ENCODE measurements around the gene AARS2.
A peak's percentile ranks its signal among the peaks of the same experiment; 100 is the strongest.

The AARS2 gene

DNA sequence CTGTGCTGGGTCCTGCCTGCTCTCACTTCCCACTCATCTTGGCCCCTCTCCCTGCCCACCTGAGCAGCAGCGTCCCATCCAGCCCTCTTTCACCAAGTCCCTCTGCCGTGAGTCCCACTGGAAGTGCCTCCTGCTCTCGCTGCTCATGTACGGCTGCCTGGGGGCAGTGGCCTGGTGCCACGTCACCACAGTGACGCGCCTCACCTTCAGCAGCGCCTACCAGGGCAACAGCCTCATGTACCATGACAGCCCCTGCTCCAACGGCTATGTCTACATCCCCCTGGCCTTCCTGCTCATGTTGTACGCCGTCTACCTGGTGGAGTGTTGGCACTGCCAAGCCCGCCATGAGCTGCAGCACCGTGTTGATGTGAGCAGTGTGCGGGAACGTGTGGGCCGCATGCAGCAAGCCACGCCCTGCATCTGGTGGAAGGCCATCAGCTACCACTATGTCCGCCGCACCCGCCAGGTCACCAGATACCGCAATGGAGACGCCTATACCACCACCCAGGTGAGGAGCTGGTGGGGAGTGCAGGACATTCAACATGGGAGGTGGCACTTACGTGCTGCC, 40.1 kb downstream of the AARS2 start:
- DNase-seq = no peak

GRCh38 chr6:44272529-44272928, 40.6 kb downstream of the AARS2 start:
- no peak for DNase-seq

GRCh38 chr6:44271914-44272313, 41.2 kb downstream of the AARS2 start:
- DNase-seq = no peak

DNA sequence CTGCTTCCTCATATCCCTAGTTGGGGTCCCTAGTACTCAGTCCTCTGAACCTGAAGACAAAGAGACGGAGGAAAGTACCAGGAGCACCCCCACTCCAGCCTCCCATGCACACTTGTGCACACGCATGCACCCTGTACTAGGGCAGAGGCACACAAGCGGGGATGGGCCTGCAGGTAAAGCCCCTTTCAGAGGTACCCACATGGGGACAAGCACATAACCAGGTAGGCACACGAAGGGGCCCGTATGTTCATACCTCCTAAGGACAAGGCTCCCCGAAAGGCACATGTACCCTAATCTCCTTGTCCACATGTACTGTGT, 41.8 kb downstream of the AARS2 start:
- DNase-seq = no peak

DNA sequence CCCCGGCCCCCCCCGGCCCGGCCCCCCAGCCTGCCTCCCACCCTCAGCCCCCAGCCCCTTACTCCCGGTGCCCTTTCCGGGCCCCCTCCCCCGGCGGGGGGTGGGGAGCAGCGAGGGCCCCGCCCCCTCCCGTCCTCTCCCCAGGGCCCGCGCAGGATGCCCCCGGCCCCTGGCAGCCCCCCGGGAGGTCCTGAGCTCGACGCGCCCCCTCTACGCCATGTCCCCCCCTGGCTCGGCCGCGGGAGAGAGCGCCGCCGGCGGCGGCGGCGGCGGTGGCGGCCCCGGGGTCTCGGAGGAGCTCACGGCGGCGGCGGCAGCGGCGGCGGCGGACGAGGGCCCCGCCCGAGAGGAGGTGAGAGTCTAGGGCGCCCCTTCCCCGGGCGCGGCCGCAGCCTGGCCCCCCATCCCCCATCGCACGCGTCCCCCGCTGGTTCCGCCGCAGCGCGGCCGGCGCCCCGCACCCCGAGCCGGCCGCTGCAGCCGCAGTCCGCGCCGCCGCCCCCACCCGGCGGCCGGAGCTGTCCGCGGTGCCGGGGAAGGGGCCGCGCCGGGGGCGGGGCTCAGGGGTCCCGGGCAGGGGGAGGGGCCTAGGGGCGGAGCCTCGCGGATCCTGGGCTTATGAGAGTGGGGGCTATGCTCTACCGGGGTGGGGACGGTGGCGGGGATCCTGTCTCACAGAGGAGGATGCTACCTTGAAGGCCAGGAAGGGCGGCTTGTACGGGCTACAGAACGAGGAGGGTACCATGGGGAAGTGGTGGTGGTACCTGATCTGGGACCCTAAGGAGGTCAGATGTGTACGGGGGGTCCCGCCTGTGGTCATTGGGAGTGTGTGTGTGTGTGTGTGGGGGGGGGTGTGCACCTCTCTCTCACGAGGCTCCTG, 42.4 kb downstream of the AARS2 start:
- peak; percentile 73 for DNase-seq

- peak; percentile 65 for DNase-seq
Measured at GRCh38 chr6:44269921-44270525, 43.1 kb downstream of the AARS2 start, which contains the start of gene TMEM151B. Gene TMEM151B (plus strand): TSS chr6:44270450. CDS start chr6:44270743, 293 bp downstream.

- no peak for DNase-seq
Measured at GRCh38 chr6:44269178-44269920, 43.8 kb downstream of the AARS2 start.

DNA sequence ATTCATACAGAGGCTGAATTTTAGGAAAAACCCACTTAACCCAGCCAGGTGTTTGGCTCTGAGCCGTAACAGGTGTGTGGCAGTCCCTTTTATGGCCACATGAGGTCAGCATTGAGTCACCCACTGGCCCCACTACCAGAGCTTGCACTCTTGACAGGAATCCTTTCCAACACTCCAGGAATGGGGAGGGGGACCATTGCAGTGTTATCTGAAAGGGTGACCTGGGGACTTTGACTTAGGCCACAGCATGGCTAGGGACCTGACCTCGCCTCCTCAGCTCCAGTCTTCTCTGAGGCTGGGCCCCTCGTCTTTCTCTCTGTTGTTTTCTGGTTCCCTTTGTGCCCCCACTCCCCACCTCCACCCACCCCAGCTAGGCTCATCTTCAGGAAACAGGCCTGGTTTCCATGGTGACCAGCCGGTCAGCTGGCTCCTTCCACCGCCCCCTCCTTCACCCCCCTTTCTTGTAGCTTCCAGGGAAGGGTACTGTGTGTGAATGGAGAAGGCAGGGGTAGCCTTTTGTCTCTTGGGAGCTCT, 45.0 kb downstream of the AARS2 start:
- DNase-seq = peak; percentile 81

GRCh38 chr6:44267252-44267651, 45.9 kb downstream of the AARS2 start:
- no peak for DNase-seq

- no peak for DNase-seq
Measured at GRCh38 chr6:44266347-44266746, 46.8 kb downstream of the AARS2 start.

DNA sequence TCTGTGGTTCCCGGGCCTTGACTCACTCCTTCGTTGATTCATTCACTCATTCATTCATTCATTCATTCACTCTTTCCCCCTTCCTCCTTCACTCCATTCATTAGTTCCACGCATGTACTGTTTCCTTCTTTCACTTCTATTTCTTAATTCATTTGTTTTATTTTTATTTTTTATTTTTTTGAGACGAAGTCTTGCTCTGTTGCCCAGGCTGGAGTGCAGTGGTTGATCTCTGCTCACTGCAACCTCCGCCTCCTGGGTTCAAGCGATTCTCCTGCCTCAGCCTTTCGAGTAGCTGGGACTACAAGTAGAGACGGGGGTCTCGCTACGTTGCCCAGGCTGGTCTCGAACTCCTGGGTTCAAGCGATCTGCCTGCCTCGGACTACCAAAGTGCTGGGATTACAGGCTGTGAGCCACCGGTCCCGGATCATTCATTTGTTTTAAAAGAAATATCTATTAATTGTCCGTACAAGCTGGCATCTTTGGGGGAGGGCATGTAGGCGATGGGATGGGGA, 47.4 kb downstream of the AARS2 start:
- DNase-seq = no peak

DNA sequence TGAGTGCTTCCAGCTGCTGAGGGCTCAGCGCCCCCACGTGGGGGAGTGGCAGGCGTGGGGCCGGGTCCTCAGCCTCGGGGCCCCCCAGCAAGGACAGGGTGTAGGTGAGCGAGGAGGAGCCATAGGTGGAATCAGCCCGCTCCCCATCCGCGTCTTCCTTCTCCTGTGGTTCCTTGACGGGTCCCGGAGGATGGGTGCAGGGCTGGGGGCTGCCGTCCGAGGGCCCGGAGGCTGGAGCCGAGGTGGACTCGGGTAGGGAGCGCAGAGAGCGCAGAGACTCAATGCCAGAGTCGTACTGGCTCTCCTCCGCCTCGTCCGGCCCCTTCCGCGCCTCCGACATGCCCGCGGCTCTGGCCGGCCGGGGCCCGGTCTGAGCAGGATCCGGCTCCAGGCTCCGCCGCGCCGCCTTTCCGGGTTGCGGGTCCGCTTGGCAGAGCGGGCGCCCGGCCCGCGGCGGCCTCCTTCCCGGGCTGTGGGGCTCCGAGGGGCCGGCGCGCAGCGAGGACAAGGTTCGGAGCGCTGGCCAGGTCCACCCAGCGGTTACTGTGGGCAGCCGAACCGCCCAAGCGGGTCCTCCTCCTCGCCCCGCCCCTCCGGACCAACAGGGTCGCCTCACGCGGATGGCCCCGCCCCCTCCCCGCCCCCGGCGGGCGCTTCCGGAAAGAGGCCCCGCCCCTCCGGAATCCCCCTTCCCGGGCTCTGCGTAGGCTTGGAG, 48.0 kb downstream of the AARS2 start, which contains the start of gene NFKBIE:
NFKBIE (minus strand) TSS at position 545 of the 715 bp plus-strand sequence; CDS start at position 340, 205 bp downstream.
- DNase-seq = peak; percentile 97

GRCh38 chr6:44264154-44265006, 48.8 kb downstream of the AARS2 start:
- DNase-seq = no peak

DNA sequence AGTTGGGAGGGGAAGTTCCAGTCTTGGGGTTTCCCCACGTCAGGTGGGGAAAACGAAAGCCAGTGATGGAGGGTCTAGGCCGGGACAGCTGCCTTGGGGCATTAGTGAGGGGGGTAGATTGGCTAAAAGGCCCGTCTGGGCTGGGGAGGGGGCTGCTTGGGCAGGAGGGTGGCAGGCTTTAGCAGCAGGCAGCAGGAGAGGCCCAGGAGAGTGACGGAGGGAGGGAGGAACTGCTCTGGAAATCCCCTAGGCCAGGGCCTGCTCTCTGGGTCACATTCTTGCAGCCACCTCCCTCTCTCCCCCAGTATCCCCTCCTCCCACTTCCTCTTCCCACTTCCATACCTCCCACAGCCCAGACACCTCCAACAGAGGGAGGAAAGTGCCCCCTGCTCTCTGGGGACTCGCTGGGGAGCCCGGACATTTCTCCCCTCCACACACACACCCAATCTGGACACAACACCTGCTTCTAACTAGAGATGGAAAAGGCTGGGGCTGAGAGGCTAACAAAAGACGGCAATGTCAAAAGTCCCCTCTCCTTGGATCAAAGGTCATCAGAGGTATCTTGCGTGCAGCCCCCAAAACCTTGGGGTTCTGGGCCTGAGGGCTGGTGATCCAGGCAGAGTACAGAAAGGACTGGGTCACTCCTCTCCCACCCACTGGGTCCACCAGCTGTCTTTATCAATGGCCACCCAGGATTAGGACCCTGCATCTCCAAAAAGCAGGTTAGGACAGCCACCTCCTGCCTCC, 49.6 kb downstream of the AARS2 start:
- DNase-seq = no peak

GRCh38 chr6:44262467-44263353, 50.4 kb downstream of the AARS2 start:
- DNase-seq = no peak

GRCh38 chr6:44261581-44261980, 51.6 kb downstream of the AARS2 start:
- no peak for DNase-seq

DNA sequence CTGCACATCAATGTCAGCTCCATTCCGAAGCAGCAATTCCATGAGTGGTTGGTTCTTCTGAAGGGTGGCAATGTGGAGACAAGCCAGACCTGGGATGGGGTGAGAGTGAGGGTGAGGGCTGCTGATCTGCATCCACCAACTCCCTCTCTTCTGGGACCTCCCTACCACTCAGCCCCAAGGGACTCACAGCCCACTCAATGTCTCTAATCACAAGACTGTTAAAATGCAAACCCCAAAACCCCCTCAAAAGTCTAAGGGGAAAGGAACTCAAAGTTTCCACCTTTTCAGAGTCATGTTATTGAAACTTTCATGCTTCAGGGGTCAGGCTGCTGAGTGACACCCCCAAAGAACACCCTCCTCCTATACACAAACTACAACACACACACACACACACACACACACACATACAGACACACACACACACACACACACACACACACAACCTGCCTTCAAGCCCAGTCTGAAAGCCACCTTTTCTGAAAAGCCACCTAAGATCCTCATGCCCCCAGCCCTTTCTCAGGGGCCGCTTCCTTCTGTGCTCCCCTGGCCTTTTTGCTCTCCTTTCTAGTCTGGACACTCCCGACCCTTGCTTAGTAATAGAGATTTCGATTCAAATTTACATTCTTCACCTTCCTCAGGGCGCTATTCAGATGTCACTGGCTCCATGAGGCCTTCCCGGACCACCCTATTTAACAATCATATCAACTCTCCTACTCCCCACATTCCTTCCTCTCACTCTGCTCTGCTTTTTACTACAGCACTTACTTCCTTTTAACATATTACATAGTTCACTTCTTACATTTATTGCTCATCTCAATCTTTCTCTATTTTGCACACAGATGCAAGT, 52.5 kb downstream of the AARS2 start:
- DNase-seq = no peak

- no peak for DNase-seq
Measured at GRCh38 chr6:44260011-44260410, 53.1 kb downstream of the AARS2 start.
